ENCODE measurements around the gene HECW1.
"Not testable (repeated sequence)": the region's sequence is repeated elsewhere in the genome, so short reads cannot be mapped to it uniquely, and the experiment has no call there.

The HECW1 gene

GRCh38 chr7:43582503-43583423, 470.3 kb downstream of the HECW1 start, which contains the start of gene STK17A:
TSS of gene STK17A (plus strand) at chr7:43583108. CDS start at chr7:43583244, 136 bp downstream.
- peak; percentile 86 for DNase-seq (ENCODE audit: low read depth)

- DNase-seq (ENCODE audit: low read depth): no peak
Measured at GRCh38 chr7:43583424-43584194, 471.2 kb downstream of the HECW1 start.

GRCh38 chr7:43584195-43584586, 471.7 kb downstream of the HECW1 start:
- peak; percentile 62 for DNase-seq (ENCODE audit: low read depth)

GRCh38 chr7:43584733-43585132, 472.3 kb downstream of the HECW1 start:
- not testable (repeated sequence) for DNase-seq (ENCODE audit: low read depth)

- DNase-seq (ENCODE audit: low read depth): no peak
Measured at GRCh38 chr7:43585562-43585961, 473.1 kb downstream of the HECW1 start.

- DNase-seq (ENCODE audit: low read depth): no peak
Measured at GRCh38 chr7:43586251-43586900, 473.9 kb downstream of the HECW1 start.

GRCh38 chr7:43588477-43589132, 476.2 kb downstream of the HECW1 start:
- DNase-seq (ENCODE audit: low read depth): no peak

- no peak for DNase-seq (ENCODE audit: low read depth)
Measured at GRCh38 chr7:43589133-43589478, 476.7 kb downstream of the HECW1 start.

- no peak for DNase-seq (ENCODE audit: low read depth)
Measured at GRCh38 chr7:43589728-43590127, 477.3 kb downstream of the HECW1 start.

- no peak for DNase-seq (ENCODE audit: low read depth)
Measured at GRCh38 chr7:43590862-43591557, 478.6 kb downstream of the HECW1 start.

- no peak for DNase-seq (ENCODE audit: low read depth)
Measured at GRCh38 chr7:43591558-43592180, 479.2 kb downstream of the HECW1 start.

GRCh38 chr7:43592326-43592725, 479.9 kb downstream of the HECW1 start:
- no peak for DNase-seq (ENCODE audit: low read depth)

GRCh38 chr7:43593010-43593409, 480.6 kb downstream of the HECW1 start:
- no peak for DNase-seq (ENCODE audit: low read depth)

GRCh38 chr7:43594020-43594419, 481.6 kb downstream of the HECW1 start:
- no peak for DNase-seq (ENCODE audit: low read depth)

GRCh38 chr7:43596426-43596825, 484.0 kb downstream of the HECW1 start:
- not testable (repeated sequence) for DNase-seq (ENCODE audit: low read depth)

GRCh38 chr7:43600056-43600455, 487.6 kb downstream of the HECW1 start:
- no peak for DNase-seq (ENCODE audit: low read depth)

GRCh38 chr7:43602256-43602655, 489.8 kb downstream of the HECW1 start:
- no peak for DNase-seq (ENCODE audit: low read depth)

GRCh38 chr7:43604251-43604650, 491.8 kb downstream of the HECW1 start:
- no peak for DNase-seq (ENCODE audit: low read depth)

GRCh38 chr7:43609097-43609496, 496.6 kb downstream of the HECW1 start:
- no peak for DNase-seq (ENCODE audit: low read depth)

- DNase-seq (ENCODE audit: low read depth): no peak
Measured at GRCh38 chr7:43612128-43612527, 499.7 kb downstream of the HECW1 start.

Data from GM04504 (cell line).